CD14-positive monocyte (primary cell): ENCODE measurements around the gene LAG3. TPM values are rescaled to one million over a fixed set of nuclear protein-coding genes. Genes with fewer than 3 reads are reported as not detected.

Experiments
- DNase-seq, 3 donors: peaks; one replicate each; pipeline ENCODE4 v3.0.0-alpha.2; 2011 to 2022
- H2AFZ ChIP-seq: 2 replicates; pipeline ENCODE4 v1.6.0; 2012; ENCODE audit warnings: mild to moderate bottlenecking, low read depth, low read length, inconsistent platforms; ENCODE audit not compliant: insufficient read depth, poor library complexity, severe bottlenecking
- H3K27ac ChIP-seq, 2 donors: 1 replicate in 1 of 2; 2 replicates in 1 of 2; pipeline ENCODE4 v1.5.1; 2012 to 2013; ENCODE audit warnings: low read length in 2 of 2, control low read depth in 1 of 2, inconsistent platforms in 1 of 2, low read depth in 1 of 2, mild to moderate bottlenecking in 1 of 2
- H3K27me3 ChIP-seq, 2 donors: one replicate each; pipeline versions ENCODE4 v1.6.0 to v1.6.1; 2011 to 2013; ENCODE audit warnings: low read length in 2 of 2; ENCODE audit not compliant: control insufficient read depth in 2 of 2, insufficient read depth in 2 of 2
- H3K36me3 ChIP-seq, 2 donors: replicated peaks in 1 of 2; 1 replicate in 1 of 2; 2 replicates in 1 of 2; pipeline versions ENCODE4 v1.5.1 to v1.6.1; 2012 to 2013; ENCODE audit warnings: low read length in 2 of 2, control low read depth in 1 of 2, inconsistent platforms in 1 of 2, mild to moderate bottlenecking in 1 of 2; ENCODE audit not compliant: insufficient read depth in 2 of 2, control insufficient read depth in 1 of 2
- H3K4me1 ChIP-seq, 2 donors: 1 replicate in 1 of 2; 2 replicates in 1 of 2; pipeline versions ENCODE4 v1.5.1 to v1.6.1; 2012 to 2013; ENCODE audit warnings: low read length in 2 of 2, control low read depth in 1 of 2, inconsistent platforms in 1 of 2, mild to moderate bottlenecking in 1 of 2, moderate library complexity in 1 of 2; ENCODE audit not compliant: insufficient read depth in 2 of 2, control insufficient read depth in 1 of 2
- H3K4me2 ChIP-seq: replicated peaks from 2 replicates; pipeline ENCODE3; 2012; ENCODE audit warnings: low read length, moderate library complexity, mild to moderate bottlenecking; ENCODE audit not compliant: poor library complexity, severe bottlenecking; ENCODE audit errors: extremely low read depth
- H3K4me3 ChIP-seq, 3 experiments: fragments of 200-600 bp in 1 of 3; sonication (generic) in 1 of 3; replicated peaks in 1 of 3; 1 replicate in 2 of 3; 2 replicates in 1 of 3; pipeline ENCODE4 v1.5.1; 2011 to 2013; ENCODE audit warnings: low read length in 3 of 3, mild to moderate bottlenecking in 3 of 3, control low read depth in 2 of 3, low read depth in 2 of 3, inconsistent platforms in 1 of 3, moderate library complexity in 1 of 3
- H3K79me2 ChIP-seq: 2 replicates; pipeline ENCODE4 v1.6.0; 2012; ENCODE audit warnings: mild to moderate bottlenecking, control low read depth, inconsistent platforms, low read length, moderate library complexity; ENCODE audit not compliant: insufficient read depth
- H3K9ac ChIP-seq: 2 replicates; pipeline ENCODE4 v1.6.0; 2017; ENCODE audit warnings: low read length, mild to moderate bottlenecking; ENCODE audit not compliant: insufficient read depth, poor library complexity, severe bottlenecking
- H3K9me3 ChIP-seq, 2 donors: replicated peaks in 1 of 2; 1 replicate in 1 of 2; 2 replicates in 1 of 2; pipeline versions ENCODE4 v1.5.1 to v1.6.1; 2012 to 2013; ENCODE audit warnings: low read length in 2 of 2, control low read depth in 1 of 2; ENCODE audit not compliant: control insufficient read depth in 1 of 2, insufficient read depth in 1 of 2
- H4K20me1 ChIP-seq: 2 replicates; pipeline ENCODE4 v1.6.0; 2012; ENCODE audit warnings: mild to moderate bottlenecking, low read length, control low read depth, moderate library complexity; ENCODE audit not compliant: insufficient read depth
- H3K27ac Mint-ChIP-seq, 7 donors: one replicate each; pipeline ENCODE4 v1.8.0; 2020; ENCODE audit warnings: mild to moderate bottlenecking in 7 of 7, mixed read lengths in 7 of 7, moderate library complexity in 6 of 7, inconsistent platforms in 2 of 7
- H3K27me3 Mint-ChIP-seq, 3 donors: one replicate each; pipeline ENCODE4 v1.8.0; 2021 to 2022; ENCODE audit warnings: low read depth in 3 of 3, mild to moderate bottlenecking in 3 of 3, mixed read lengths in 3 of 3, moderate library complexity in 3 of 3, inconsistent platforms in 1 of 3
- H3K36me3 Mint-ChIP-seq, 2 donors: one replicate each; pipeline ENCODE4 v1.8.0; 2020; ENCODE audit warnings: mixed read lengths in 2 of 2, inconsistent platforms in 1 of 2, mild to moderate bottlenecking in 1 of 2
- H3K4me1 Mint-ChIP-seq: one replicate; pipeline ENCODE4 v1.8.0; 2020; ENCODE audit warnings: mild to moderate bottlenecking, mixed read lengths
- H3K4me3 Mint-ChIP-seq, 2 donors: one replicate each; pipeline ENCODE4 v1.8.0; 2020; ENCODE audit warnings: mild to moderate bottlenecking in 2 of 2, mixed read lengths in 2 of 2, moderate library complexity in 1 of 2
- H3K9me3 Mint-ChIP-seq, 7 donors: one replicate each; pipeline ENCODE4 v1.8.0; 2020 to 2022; ENCODE audit warnings: mixed read lengths in 7 of 7, mild to moderate bottlenecking in 6 of 7, moderate library complexity in 6 of 7, inconsistent platforms in 2 of 7
- WGBS: methylation state at CpG from one replicate; pipeline ENCODE4 v1.1.5; 2013; ENCODE audit warnings: missing lambda C conversion rate; ENCODE audit not compliant: insufficient coverage; 5-methylcytosine and 5-hydroxymethylcytosine counted together
- intact Hi-C, 2 donors: fragments of 100-400 bp; cut with micrococcal nuclease; formaldehyde crosslinking; loops; one replicate each; pipeline versions ENCODE4 v1.15.0 to v1.15.1; 2023
- polyA plus RNA-seq, 3 donors: library from polyadenylated mRNA; depleted of rRNA in 1 of 3; unstranded in 2 of 3; stranded (reverse) in 1 of 3; fragments of 300-500 nt in 2 of 3; fragments of >200 nt in 1 of 3; fragmentation: Illumina TruSeq in 2 of 3; gene quantifications; 1 replicate in 2 of 3; 2 replicates in 1 of 3; pipeline ENCODE4 v1.2.3, GENCODE V29; 2012 to 2021
- TF ChIP-seq, protein P1 (sequence below): fragments of 200-600 bp; IDR thresholded peaks from one replicate; pipeline ENCODE4 v1.8.0; 2022; ENCODE audit warnings: antibody characterized with exemption, mild to moderate bottlenecking

The LAG3 gene
- polyA plus RNA-seq, 3 donors, result 0.04 TPM; not detected in 2

DNA sequence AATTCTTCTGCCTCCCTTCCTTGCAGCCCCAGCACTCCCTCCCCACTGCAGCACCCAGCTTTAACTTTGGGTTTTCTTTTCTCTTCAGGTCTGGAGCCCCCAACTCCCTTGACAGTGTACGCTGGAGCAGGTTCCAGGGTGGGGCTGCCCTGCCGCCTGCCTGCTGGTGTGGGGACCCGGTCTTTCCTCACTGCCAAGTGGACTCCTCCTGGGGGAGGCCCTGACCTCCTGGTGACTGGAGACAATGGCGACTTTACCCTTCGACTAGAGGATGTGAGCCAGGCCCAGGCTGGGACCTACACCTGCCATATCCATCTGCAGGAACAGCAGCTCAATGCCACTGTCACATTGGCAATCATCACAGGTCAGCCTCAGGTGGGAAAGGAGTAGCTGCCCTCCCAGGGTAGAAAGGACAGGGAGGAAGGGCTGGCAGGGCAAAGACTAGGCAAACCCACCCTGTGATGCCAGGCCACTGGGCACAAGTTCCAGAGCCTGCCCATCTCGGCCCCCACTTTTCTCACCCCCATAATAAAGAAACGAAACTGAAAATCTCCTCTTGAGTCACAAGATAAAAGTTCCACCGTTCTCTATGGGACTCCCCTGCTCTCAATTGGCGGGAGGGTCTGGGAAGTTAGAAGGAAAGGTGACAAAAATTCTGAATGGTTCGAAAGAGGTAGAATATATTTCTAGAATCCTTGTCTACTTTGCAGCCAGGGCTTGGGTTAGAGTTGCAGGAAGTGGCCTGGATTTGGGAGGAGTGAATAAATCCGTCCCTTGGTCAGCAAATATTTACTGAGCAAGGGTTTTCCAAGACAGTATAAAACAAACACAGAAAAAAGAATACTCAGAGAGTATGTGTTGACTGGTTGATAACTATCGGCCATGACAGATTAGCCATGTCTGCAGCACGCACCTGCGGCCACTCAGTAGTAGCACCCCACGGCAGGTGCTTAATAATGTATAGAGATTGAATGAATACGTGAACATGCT, 3.2 kb downstream of the LAG3 start:
- H3K27me3 ChIP-seq, result peaks cover 12 to 63% of the 10 kb centered on the region in 2 donors
- peaks cover 0 to 17% of the 10 kb centered on the region in 2 donors for H3K9me3 ChIP-seq
- no peak overlapping the region for H2AFZ ChIP-seq
- no peaks in the 10 kb centered on the region for H4K20me1 ChIP-seq
- no peak overlapping the region for H3K4me3 ChIP-seq
- H3K4me3 Mint-ChIP-seq, result peak overlapping the region in 1 of 2 donors; percentile 84
- 93% methylated on average over 5 of the region's 16 CpGs for WGBS
- no peak for DNase-seq
- no peak overlapping the region for H3K9ac ChIP-seq
- H3K79me2 ChIP-seq, result no peaks in the 10 kb centered on the region
- no peak overlapping the region for H3K4me2 ChIP-seq
- no peaks in the 10 kb centered on the region for H3K36me3 ChIP-seq
- H3K4me1 ChIP-seq, result peaks cover 34 to 61% of the 10 kb centered on the region in 2 donors
- intact Hi-C loops, result loop anchor here (5.0 kb wide), 1 partner anchor 38 kb away; no protein-coding TSS in a partner anchor
- H3K36me3 Mint-ChIP-seq, result peaks cover 0 to 11% of the 10 kb centered on the region in 2 donors
- no peak overlapping the region for H3K27ac ChIP-seq
- peaks cover 65 to 76% (median 69%) of the 10 kb centered on the region in 3 donors for H3K27me3 Mint-ChIP-seq
- peaks cover 0 to 6% (median 4%) of the 10 kb centered on the region in 7 donors for H3K9me3 Mint-ChIP-seq
- H3K27ac Mint-ChIP-seq, result peak overlapping the region in 1 of 7 donors; percentile 42
- peaks cover 51% of the 10 kb centered on the region for H3K4me1 Mint-ChIP-seq
- TF ChIP-seq, protein P1, sequence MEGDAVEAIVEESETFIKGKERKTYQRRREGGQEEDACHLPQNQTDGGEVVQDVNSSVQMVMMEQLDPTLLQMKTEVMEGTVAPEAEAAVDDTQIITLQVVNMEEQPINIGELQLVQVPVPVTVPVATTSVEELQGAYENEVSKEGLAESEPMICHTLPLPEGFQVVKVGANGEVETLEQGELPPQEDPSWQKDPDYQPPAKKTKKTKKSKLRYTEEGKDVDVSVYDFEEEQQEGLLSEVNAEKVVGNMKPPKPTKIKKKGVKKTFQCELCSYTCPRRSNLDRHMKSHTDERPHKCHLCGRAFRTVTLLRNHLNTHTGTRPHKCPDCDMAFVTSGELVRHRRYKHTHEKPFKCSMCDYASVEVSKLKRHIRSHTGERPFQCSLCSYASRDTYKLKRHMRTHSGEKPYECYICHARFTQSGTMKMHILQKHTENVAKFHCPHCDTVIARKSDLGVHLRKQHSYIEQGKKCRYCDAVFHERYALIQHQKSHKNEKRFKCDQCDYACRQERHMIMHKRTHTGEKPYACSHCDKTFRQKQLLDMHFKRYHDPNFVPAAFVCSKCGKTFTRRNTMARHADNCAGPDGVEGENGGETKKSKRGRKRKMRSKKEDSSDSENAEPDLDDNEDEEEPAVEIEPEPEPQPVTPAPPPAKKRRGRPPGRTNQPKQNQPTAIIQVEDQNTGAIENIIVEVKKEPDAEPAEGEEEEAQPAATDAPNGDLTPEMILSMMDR, result no peak

GRCh38 chr12:6777386-6777785, 5.1 kb downstream of the LAG3 start:
- TF ChIP-seq, protein P1, result no peak
- H3K4me1 ChIP-seq, result peaks cover 22 to 45% of the 10 kb centered on the region in 2 donors
- H3K4me3 Mint-ChIP-seq, result peak overlapping the region in 1 of 2 donors; percentile 28

More at GRCh38 chr12:6777386-6777785, 5.1 kb downstream of the LAG3 start:
- Mint-ChIP-seq H3K27ac (no peak overlapping the region), H3K36me3 (peaks cover 0 to 11% of the 10 kb centered on the region in 2 donors), H3K4me1 (peaks cover 35% of the 10 kb centered on the region), H3K27me3 (peaks cover 57 to 62% (median 58%) of the 10 kb centered on the region in 3 donors), H3K9me3 (peaks cover 0 to 4% (median 4%) of the 10 kb centered on the region in 7 donors)
- WGBS, result 91% methylated on average over 5 of the region's 5 CpGs
- intact Hi-C loops, result loop anchor here (5.0 kb wide), 1 partner anchor 40 kb away; no protein-coding TSS in a partner anchor
- DNase-seq, result no peak
- no peaks in the 10 kb centered on the region for H3K79me2 ChIP-seq
- no peak overlapping the region for H2AFZ ChIP-seq
- H3K9ac ChIP-seq, result no peak overlapping the region
- no peak overlapping the region for H3K27ac ChIP-seq
- H3K9me3 ChIP-seq, result peaks cover 0 to 17% of the 10 kb centered on the region in 2 donors
- H4K20me1 ChIP-seq, result no peaks in the 10 kb centered on the region
- H3K4me3 ChIP-seq, result no peak overlapping the region
- H3K36me3 ChIP-seq, result no peaks in the 10 kb centered on the region
- no peak overlapping the region for H3K4me2 ChIP-seq
- H3K27me3 ChIP-seq, result peaks cover 12 to 57% of the 10 kb centered on the region in 2 donors
